ENCODE results near the gene MAN2B2. TPM values are rescaled to one million over a fixed set of nuclear protein-coding genes. Genes with fewer than 3 reads are reported as not detected.

Gene MAN2B2
- total and polyA plus RNA-seq, 2 of the 8 experiments (the other 6 are each of a cell fraction or from before 2014, with no cell fraction given) = 3.3 to 4.0 TPM

DNA sequence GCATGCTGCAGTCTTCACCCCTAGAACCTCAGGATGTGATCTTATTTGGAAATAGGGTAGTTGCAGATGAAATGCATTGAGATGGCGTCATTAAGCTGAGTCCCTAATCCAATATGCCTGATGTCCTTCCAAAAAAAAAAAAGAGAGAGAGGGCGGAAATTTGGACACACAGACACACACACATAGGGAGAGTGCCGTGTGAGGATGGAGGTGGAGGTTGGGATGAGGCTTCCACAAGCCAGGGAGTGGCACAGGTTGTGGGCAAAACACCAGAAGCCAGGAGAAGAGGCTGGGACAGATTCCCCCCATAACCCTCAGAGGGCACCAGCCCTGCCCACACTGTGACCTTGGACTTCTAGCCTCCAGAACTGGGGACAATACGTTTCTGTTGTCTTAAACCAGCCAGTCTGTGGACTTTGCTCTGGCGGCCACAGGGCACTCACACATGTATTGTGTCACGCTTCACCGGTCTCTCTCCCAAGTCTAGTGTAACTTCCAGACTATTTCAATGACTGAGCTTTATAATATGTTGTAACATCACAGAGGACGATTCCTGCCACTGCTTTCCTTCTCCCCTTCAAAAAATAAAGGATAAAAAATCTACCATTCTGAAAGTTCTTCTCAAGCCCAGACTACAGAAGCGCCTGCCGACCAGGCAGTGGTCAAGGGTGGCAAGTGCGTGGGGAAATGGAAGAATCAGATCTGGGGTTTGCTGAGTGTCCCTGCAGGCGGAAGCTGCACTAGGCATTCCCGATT is 35.8 kb upstream of the MAN2B2 start:
- no peak overlapping the region for H3K23ac ChIP-seq (ENCODE audit: insufficient read length)
- H3K14ac ChIP-seq (ENCODE audit: insufficient read length) = no peak overlapping the region
- no peak for DNase-seq (ENCODE audit: low read depth in 1 of 2, low spot score in 2 of 2)
- no peak overlapping the region for H2BK20ac ChIP-seq (ENCODE audit: low read length)
- no peak overlapping the region for H3K27ac ChIP-seq (ENCODE audit: low read depth, low read length)
- no peak overlapping the region for H3K4me3 ChIP-seq (ENCODE audit: extremely low read depth in 1 of 4, insufficient read depth in 2 of 4, low read depth in 3 of 4, low read length in 4 of 4)
- CTCF ChIA-PET (ENCODE audit: partially characterized antibody) = interaction anchor here (0.7 to 2.0 kb wide), 4 partner anchors 8 to 63 kb away, joined by 3 to 18 read pairs (median 3); no protein-coding TSS in a partner anchor
- H2BK15ac ChIP-seq (ENCODE audit: low read length) = no peak overlapping the region
- 87% methylated on average over 13 of the region's 13 CpGs; no CpG with 5 or more reads in 1 of the 2 experiments for WGBS, 2 experiments (ENCODE audit: extremely low coverage in 1 of 2, insufficient coverage in 1 of 2, insufficient read length in 1 of 2, insufficient replicate concordance in 2 of 2, low coverage in 1 of 2, low lambda C conversion rate in 2 of 2, missing lambda C conversion rate in 1 of 2)
- H3K9ac ChIP-seq (replicated peaks in 1 of 4; ENCODE audit: extremely low read depth in 1 of 4, low read depth in 3 of 4, low read length in 3 of 4) = no peak overlapping the region; a peak in 1 of 7 replicates
- no peak overlapping the region for H3K4me2 ChIP-seq (ENCODE audit: insufficient read depth in 1 of 2, low read depth in 2 of 2, low read length in 2 of 2)
- H2BK5ac ChIP-seq (ENCODE audit: low read depth, low read length) = no peak overlapping the region
- TF ChIP-seq TAF7 (optimal IDR thresholded peaks at IDR 0.05; ENCODE audit: borderline replicate concordance, low read depth, low read length) (no peak), JUN (IDR thresholded peaks at IDR 0.05; ENCODE audit: low read depth, low read length) (no peak), BCL11A (IDR thresholded peaks at IDR 0.05; ENCODE audit: low read depth in 2 of 2, low read length in 2 of 2) (no peak), CREB1 (IDR thresholded peaks at IDR 0.05) (no peak), CEBPB (IDR thresholded peaks at IDR 0.05; ENCODE audit: low read depth, low read length) (no peak), YY1 (IDR thresholded peaks at IDR 0.05; ENCODE audit: low read depth, low read length) (no peak), FOSL1 (IDR thresholded peaks at IDR 0.05; ENCODE audit: insufficient read depth, low read depth, low read length) (no peak)
- peaks cover under 1% of the 10 kb centered on the region; the same call in 1 of the 2 replicates for H3K79me1 ChIP-seq (ENCODE audit: low read depth, low read length)
- H3K56ac ChIP-seq (replicated peaks; ENCODE audit: insufficient read length, low read depth, low read length) = no peak overlapping the region
- H4K20me1 ChIP-seq (replicated peaks in 1 of 2; ENCODE audit: control insufficient read depth in 1 of 2, insufficient read depth in 2 of 2, low read length in 2 of 2) = peaks cover 0 to 1% of the 10 kb centered on the region in 2 experiments
- H3K4ac ChIP-seq (replicated peaks; ENCODE audit: insufficient read length, low read depth, low read length) = no peak overlapping the region
- H3K4me1 ChIP-seq (replicated peaks in 1 of 4; ENCODE audit: control insufficient read depth in 3 of 4, insufficient read depth in 4 of 4, low read length in 3 of 4) = no peaks in the 10 kb centered on the region
- no peak overlapping the region for H4K8ac ChIP-seq (ENCODE audit: extremely low read depth, insufficient read depth, low read length)
- peaks cover 0 to 2% (median 0%) of the 10 kb centered on the region in 4 experiments; a peak in 1 of 7 replicates for H3K27me3 ChIP-seq (replicated peaks in 1 of 4; ENCODE audit: control insufficient read depth in 3 of 4, extremely low read depth in 1 of 4, insufficient read depth in 3 of 4, low read length in 3 of 4)
- no peak for FAIRE-seq
- H2BK12ac ChIP-seq (ENCODE audit: low read depth, low read length) = no peak overlapping the region
- no peaks in the 10 kb centered on the region; a peak in 1 of 8 replicates for H3K36me3 ChIP-seq (ENCODE audit: control insufficient read depth in 2 of 4, insufficient read depth in 4 of 4, low read length in 3 of 4)
- POLR2A ChIA-PET (ENCODE audit: partially characterized antibody) = no interaction called here
- peaks cover 2% of the 10 kb centered on the region for H3K23me2 ChIP-seq (ENCODE audit: low read depth, low read length)
- H2AK5ac ChIP-seq (ENCODE audit: low read depth, low read length) = no peak overlapping the region
- no peaks in the 10 kb centered on the region for H3K79me2 ChIP-seq (ENCODE audit: control insufficient read depth in 1 of 2, insufficient read depth in 2 of 2, low read length in 2 of 2)
- no peak overlapping the region for H2AFZ ChIP-seq (ENCODE audit: low read length)
- H3K18ac ChIP-seq (ENCODE audit: extremely low read depth, low read length) = no peak overlapping the region
- no peak overlapping the region for H4K91ac ChIP-seq (replicated peaks; ENCODE audit: insufficient read length, low read length)
- peaks cover 0 to 5% of the 10 kb centered on the region in 2 experiments; a peak in 2 of 4 replicates for H3K9me3 ChIP-seq (ENCODE audit: insufficient read depth in 2 of 2, low read depth in 1 of 2, low read length in 1 of 2)
- H4K5ac ChIP-seq (ENCODE audit: insufficient read length, low read depth, low read length) = no peak overlapping the region
- no peak overlapping the region for H2BK120ac ChIP-seq (replicated peaks; ENCODE audit: low read depth, low read length)

Data from H1 (cell line).